ENCODE results near the gene RIMS4.

RIMS4 gene

GRCh38 chr20:44736170-44737021, 74.0 kb downstream of the RIMS4 start:
- DNase-seq: peak; percentile 34 to 40

- no peak for DNase-seq
Measured at GRCh38 chr20:44735816-44736169, 74.6 kb downstream of the RIMS4 start.

GRCh38 chr20:44734938-44735337, 75.4 kb downstream of the RIMS4 start:
- no peak for DNase-seq

DNA sequence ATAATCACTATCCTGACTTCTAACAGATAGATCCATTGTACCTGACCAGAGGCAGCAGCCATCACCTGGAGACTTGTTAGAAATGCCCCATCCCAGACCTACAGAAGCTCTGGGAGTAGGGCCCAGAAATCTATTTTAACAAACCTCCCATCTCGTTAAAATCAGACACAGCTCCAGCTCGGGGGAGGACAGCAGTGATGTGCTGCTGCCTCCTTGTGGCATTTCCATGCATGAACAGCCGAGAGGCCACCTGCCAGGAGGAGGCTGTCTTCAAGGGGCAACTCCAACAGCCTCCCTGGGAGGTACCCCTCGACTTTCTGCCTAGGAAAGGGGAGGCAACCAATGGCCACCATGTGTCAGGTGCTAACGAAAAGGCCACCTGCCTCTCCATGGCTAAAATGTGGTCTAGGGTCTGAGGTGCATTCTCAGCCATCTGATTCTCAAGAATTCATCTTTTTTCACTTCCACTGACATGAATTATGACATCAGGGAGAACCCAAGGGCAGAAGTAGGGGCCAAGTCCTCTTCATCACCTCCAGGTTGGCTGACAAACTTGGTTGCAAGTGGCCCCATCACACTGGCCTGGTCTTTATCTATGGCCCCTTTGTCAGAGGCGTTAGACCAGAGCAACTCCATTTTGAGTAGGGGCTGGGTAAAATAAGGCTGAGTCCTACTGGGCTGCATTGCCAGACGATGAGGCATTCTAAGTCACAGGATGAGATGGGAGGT, 76.8 kb downstream of the RIMS4 start:
- DNase-seq: peak; percentile 69 to 77

- no peak for DNase-seq
Measured at GRCh38 chr20:44732327-44732726, 78.0 kb downstream of the RIMS4 start.

DNA sequence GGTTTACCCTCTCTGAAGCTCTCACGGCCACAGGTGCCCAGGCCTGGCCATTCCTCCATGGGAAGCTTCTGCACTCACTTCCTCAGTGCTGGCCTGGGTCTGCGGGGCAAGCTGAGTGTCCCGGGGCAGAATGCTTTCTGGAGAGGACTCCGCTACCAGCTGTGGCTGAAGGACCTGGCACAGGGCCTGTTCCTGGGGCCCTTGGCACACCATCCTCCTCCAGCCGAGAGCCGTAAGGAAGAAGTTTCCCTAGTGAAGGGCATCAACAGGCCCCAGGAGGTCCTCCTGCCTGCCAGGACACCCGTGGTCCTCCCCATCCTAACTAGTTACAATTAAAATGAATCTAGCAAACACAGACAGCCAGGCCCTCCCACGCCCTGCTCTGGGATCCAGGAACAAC, 78.7 kb downstream of the RIMS4 start:
- DNase-seq: no peak

DNA sequence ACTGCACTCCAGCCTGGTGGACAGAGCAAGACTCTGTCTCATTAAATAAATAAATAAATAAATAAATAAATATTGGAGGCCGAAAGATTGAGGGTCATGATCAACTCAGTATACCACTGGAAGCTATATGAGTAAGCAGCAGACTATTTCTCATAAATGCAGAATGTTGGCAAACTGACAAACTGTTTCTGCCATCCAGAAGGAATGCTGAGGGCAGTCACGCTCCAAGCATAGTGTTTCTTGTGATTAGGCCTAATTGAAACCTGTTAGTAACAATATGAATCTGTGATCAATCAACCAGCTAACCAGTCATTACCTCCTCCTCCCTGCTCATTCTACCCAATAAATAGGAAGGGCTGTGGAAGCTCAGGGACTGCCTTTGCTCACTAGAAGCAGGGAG, 79.9 kb downstream of the RIMS4 start:
- DNase-seq: no peak

GRCh38 chr20:44728801-44729443, 81.4 kb downstream of the RIMS4 start:
- no peak for DNase-seq

GRCh38 chr20:44727651-44728050, 82.7 kb downstream of the RIMS4 start:
- no peak for DNase-seq

- DNase-seq: no peak
Measured at GRCh38 chr20:44727039-44727438, 83.3 kb downstream of the RIMS4 start.

DNA sequence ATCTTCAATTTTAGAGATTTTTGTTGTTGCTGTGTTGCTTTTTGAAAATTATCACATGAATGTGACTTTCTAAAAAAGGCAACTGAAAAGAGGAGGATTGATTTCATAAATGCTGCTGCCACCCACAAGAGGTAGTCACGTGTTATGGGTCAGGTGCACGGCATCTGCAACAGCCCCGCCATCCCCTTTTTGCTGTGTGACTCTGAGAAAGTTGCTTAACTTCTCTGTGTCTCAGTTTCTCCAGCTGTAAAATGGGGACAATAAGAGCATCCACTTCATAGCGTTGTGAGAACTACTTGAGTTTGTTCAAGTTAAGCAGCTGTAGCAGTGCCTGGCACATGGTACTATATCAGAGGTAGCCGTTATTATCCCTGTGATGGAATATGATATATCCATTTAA, 84.5 kb downstream of the RIMS4 start:
- no peak for DNase-seq

- DNase-seq: no peak
Measured at GRCh38 chr20:44724423-44725091, 85.8 kb downstream of the RIMS4 start.

DNA sequence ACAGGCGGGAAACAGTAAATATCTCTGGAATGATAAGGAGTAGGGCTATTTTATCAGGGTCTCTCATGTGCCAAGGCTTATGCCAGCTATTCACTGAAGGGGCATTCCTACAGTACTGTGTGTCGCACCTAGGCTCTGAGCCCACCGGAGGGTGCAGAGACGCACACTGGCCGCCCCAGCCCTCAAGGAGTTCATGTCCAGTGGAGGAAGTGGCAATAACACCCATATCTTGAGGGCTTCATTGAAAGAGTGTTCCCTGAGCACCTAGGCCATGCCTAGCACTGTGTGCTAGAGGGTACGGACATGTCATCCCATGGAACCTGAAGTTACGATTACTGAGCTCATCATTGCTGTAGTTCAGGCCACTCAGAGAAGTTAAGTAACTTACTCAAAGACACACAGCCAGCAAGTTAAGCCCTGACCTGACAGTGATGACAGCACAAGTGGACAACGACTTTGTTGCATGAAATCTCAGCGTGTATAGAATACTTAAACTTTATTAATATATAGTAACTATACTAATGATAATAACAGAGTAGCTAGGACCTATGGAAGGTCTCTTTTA, 86.5 kb downstream of the RIMS4 start:
- no peak for DNase-seq

GRCh38 chr20:44723391-44723790, 87.0 kb downstream of the RIMS4 start:
- no peak for DNase-seq

DNA sequence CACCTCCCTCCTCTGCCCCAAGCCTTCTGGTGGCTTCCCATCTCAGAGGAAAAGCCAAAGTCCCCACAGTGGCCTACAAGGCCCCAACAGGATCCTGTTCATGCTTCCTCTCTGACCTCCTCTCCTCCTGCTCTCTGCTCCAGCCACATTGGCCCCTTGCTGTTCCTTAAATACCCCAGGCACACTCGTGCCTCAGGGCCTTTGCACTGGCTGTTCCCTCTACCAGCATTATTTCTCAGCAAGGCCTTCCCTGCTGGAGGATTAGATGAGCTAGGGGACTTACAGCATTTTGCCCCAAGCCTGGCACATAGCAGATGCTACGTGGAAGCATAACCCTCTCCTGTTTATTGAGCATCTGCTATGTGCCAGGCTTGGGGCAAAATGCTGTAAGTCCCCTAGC, 87.4 kb downstream of the RIMS4 start:
- DNase-seq: no peak

GRCh38 chr20:44721785-44722054, 88.6 kb downstream of the RIMS4 start:
- DNase-seq: no peak

GRCh38 chr20:44720997-44721784, 89.2 kb downstream of the RIMS4 start:
- no peak for DNase-seq

DNA sequence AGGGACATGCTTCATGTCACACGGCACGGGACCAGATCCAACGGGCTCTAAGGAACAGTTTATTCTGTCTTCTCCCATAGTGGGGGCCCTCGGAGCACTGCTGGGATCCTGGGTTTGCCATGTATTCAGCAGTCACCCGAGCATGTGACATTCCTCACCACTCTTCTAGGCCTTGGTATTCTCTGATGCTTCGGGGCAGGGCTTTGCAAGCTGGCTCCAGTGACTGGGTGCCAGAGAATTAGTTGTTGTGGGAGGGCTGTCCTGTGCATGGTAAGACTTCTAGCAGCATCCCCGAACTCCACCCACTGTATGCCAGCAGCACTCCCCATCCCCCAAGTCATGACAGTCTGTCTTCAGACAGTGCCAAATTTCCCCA, 89.7 kb downstream of the RIMS4 start:
- no peak for DNase-seq

GRCh38 chr20:44719841-44720240, 90.5 kb downstream of the RIMS4 start:
- DNase-seq: no peak

DNA sequence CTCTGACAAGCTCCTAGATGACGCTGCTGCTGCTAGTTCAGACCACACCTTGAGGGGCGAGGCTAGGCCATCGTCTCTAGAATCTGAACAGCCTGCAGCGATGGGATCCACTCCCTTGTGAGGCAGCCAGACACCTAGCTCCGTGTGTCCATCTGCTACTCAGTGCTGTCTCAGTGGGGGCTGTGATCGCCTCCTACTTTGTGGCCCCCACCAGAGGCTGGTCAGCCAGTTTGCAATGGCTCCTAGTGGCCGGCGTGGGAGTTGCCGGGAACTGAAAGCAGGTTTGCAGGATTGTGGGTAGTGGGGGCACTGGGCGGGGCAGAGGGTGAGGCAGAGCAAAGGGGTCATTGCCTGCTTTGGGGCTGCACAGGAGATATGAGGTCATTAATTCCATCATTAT, 92.4 kb downstream of the RIMS4 start:
- DNase-seq: no peak

GRCh38 chr20:44716309-44717106, 93.8 kb downstream of the RIMS4 start:
- no peak for DNase-seq

Data from activated T-cell treated with anti-CD3 and anti-CD28 coated beads, Interleukin-2, amount 50 U/mL, for 48 hours (primary cell).